Measurements from ENCODE around the gene RNF44.

The RNF44 gene

DNA sequence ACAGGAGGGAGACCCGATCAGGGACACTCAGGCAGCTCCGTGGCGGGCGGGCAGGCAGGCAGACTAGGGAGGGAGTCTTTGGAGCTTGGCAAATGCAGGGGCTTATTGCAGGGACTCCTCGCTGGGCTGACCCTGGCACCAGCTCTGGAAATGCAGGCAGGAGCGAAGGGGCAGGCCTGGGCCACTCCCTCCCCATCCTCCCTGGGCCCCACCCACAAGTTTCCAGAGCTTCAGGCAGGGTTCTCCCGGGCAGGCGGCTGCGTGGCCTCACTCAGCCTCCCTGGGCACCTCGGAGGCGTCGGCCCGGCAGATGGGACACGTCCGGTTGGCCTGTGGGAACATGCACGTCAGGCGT, 8.5 kb downstream of the RNF44 start:
- H3K9ac ChIP-seq (ENCODE audit: low read length): no peak overlapping the region
- no peaks in the 10 kb centered on the region for H4K20me1 ChIP-seq (ENCODE audit: insufficient read depth, low read length)
- no peaks in the 10 kb centered on the region for H3K9me3 ChIP-seq (replicated peaks; ENCODE audit: insufficient read depth, low read length)
- peaks cover 11% of the 10 kb centered on the region for H3K79me2 ChIP-seq (ENCODE audit: low read length)
- H3K4me3 ChIP-seq (ENCODE audit: low read length): no peak overlapping the region
- H3K27ac ChIP-seq (ENCODE audit: low read length): no peak overlapping the region
- H3K36me3 ChIP-seq (replicated peaks; ENCODE audit: insufficient read depth, low read length): no peaks in the 10 kb centered on the region
- H3K4me1 ChIP-seq (ENCODE audit: low read length): no peaks in the 10 kb centered on the region
- no peaks in the 10 kb centered on the region for H3K9me2 ChIP-seq (replicated peaks; ENCODE audit: insufficient read depth, low read length)
- H3K4me2 ChIP-seq (ENCODE audit: low read depth, low read length): no peak overlapping the region
- DNase-seq: no peak
- H2AFZ ChIP-seq (ENCODE audit: low read length): no peak overlapping the region
- no peaks in the 10 kb centered on the region for H3F3A ChIP-seq (ENCODE audit: insufficient read depth, low read length)
- TF ChIP-seq EZH2phosphoT487 (IDR thresholded peaks at IDR 0.05; ENCODE audit: low read length): no peak
- TF ChIP-seq, protein P1, sequence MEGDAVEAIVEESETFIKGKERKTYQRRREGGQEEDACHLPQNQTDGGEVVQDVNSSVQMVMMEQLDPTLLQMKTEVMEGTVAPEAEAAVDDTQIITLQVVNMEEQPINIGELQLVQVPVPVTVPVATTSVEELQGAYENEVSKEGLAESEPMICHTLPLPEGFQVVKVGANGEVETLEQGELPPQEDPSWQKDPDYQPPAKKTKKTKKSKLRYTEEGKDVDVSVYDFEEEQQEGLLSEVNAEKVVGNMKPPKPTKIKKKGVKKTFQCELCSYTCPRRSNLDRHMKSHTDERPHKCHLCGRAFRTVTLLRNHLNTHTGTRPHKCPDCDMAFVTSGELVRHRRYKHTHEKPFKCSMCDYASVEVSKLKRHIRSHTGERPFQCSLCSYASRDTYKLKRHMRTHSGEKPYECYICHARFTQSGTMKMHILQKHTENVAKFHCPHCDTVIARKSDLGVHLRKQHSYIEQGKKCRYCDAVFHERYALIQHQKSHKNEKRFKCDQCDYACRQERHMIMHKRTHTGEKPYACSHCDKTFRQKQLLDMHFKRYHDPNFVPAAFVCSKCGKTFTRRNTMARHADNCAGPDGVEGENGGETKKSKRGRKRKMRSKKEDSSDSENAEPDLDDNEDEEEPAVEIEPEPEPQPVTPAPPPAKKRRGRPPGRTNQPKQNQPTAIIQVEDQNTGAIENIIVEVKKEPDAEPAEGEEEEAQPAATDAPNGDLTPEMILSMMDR (IDR thresholded peaks at IDR 0.05; ENCODE audit: low read length): no peak
- H3K27me3 ChIP-seq (replicated peaks; ENCODE audit: insufficient read depth, low read length): no peaks in the 10 kb centered on the region

DNA sequence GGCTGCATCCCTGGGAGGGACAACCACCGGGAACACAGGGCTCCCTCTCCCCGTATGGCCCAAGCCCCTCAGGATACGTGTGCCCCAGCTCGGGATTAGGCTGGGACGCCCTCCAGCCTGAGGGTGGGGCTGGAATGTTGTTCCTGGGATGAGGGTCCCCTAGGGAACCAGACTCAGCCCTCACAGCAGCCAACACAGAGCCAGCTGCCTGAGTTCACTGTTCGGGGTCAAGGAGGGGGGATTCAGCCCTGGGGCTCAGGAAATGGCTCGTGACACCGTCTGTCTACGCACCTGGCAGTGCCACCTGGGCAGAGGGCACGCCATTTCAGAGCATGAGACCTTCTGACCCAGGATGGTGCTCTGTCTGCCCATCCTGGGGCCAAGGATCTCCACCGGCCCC, 8.9 kb downstream of the RNF44 start:
- H3K9me2 ChIP-seq (replicated peaks; ENCODE audit: insufficient read depth, low read length): no peaks in the 10 kb centered on the region
- H3K36me3 ChIP-seq (replicated peaks; ENCODE audit: insufficient read depth, low read length): no peaks in the 10 kb centered on the region
- TF ChIP-seq, protein P1 (IDR thresholded peaks at IDR 0.05; ENCODE audit: low read length): no peak
- no peak for TF ChIP-seq EZH2 (optimal IDR thresholded peaks at IDR 0.05; ENCODE audit: low read depth, low read length)
- TF ChIP-seq EZH2phosphoT487 (IDR thresholded peaks at IDR 0.05; ENCODE audit: low read length): no peak
- no peaks in the 10 kb centered on the region for H4K20me1 ChIP-seq (ENCODE audit: insufficient read depth, low read length)
- no peaks in the 10 kb centered on the region for H3K9me3 ChIP-seq (replicated peaks; ENCODE audit: insufficient read depth, low read length)
- DNase-seq: no peak
- no peak overlapping the region for H3K27ac ChIP-seq (ENCODE audit: low read length)
- H3K4me1 ChIP-seq (ENCODE audit: low read length): no peaks in the 10 kb centered on the region
- H2AFZ ChIP-seq (ENCODE audit: low read length): no peak overlapping the region
- H3K9ac ChIP-seq (ENCODE audit: low read length): no peak overlapping the region
- H3F3A ChIP-seq (ENCODE audit: insufficient read depth, low read length): no peaks in the 10 kb centered on the region
- no peaks in the 10 kb centered on the region for H3K27me3 ChIP-seq (replicated peaks; ENCODE audit: insufficient read depth, low read length)
- no peak overlapping the region for H3K4me2 ChIP-seq (ENCODE audit: low read depth, low read length)
- H3K79me2 ChIP-seq (ENCODE audit: low read length): peaks cover 7% of the 10 kb centered on the region
- H3K4me3 ChIP-seq (ENCODE audit: low read length): no peak overlapping the region

DNA sequence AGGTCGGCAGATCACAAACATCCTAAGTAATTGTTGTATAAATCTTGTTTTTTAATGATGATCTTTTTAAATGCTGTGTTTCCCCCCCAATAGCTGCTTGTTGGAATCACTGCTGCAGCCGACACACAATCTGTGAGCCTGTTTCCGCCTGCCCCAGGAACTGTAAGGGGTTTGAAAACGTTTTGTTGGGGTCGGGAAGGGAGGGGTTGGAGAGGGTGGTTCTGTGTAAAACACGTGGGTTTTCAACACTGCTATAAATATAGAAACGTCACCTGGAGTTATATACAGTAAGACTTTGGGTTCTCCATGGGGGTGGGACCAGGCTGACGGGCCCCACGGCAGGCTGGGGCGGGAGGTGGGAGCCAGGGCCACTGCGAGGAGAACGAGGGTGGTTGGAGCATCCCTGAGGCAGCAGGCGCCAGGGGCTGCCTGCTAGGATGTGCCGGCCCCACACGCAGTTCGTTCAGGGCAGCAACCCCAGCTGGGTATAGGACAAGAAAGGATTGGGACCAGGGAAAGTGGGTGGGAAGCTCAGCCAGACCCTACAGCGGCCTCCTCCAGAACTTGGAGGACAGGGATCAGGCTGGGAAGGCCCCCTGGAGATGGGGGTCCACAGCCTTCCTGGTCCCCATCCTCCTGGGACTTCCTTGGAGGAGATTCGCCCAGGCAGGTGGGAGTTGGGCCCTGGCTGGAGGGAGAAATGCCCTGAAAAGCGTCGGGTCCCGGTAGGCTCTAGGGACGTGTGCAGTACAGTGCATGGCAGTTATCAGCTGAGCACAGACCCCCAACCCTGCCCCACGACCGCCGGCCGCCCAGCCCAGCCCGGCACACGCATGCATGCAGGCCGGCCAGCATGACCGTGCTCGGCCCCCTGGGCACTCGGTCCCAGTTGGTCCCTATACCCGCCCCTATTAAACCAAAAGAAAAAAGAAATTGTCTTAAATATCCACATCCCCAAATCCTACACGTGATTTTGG, 9.7 kb downstream of the RNF44 start:
- no peak overlapping the region for H2AFZ ChIP-seq (ENCODE audit: low read length)
- H3K4me2 ChIP-seq (ENCODE audit: low read depth, low read length): no peak overlapping the region
- no peak overlapping the region for H3K4me3 ChIP-seq (ENCODE audit: low read length)
- H3K27me3 ChIP-seq (replicated peaks; ENCODE audit: insufficient read depth, low read length): no peaks in the 10 kb centered on the region
- no peaks in the 10 kb centered on the region for H3K79me2 ChIP-seq (ENCODE audit: low read length)
- H3F3A ChIP-seq (ENCODE audit: insufficient read depth, low read length): no peaks in the 10 kb centered on the region
- DNase-seq: no peak
- no peaks in the 10 kb centered on the region for H3K9me3 ChIP-seq (replicated peaks; ENCODE audit: insufficient read depth, low read length)
- no peaks in the 10 kb centered on the region for H4K20me1 ChIP-seq (ENCODE audit: insufficient read depth, low read length)
- H3K4me1 ChIP-seq (ENCODE audit: low read length): no peaks in the 10 kb centered on the region
- TF ChIP-seq EZH2 (optimal IDR thresholded peaks at IDR 0.05; ENCODE audit: low read depth, low read length) (no peak), EZH2phosphoT487 (IDR thresholded peaks at IDR 0.05; ENCODE audit: low read length) (no peak)
- TF ChIP-seq, protein P1 (IDR thresholded peaks at IDR 0.05; ENCODE audit: low read length): no peak
- no peaks in the 10 kb centered on the region for H3K36me3 ChIP-seq (replicated peaks; ENCODE audit: insufficient read depth, low read length)
- no peak overlapping the region for H3K9ac ChIP-seq (ENCODE audit: low read length)
- H3K27ac ChIP-seq (ENCODE audit: low read length): no peak overlapping the region
- no peaks in the 10 kb centered on the region for H3K9me2 ChIP-seq (replicated peaks; ENCODE audit: insufficient read depth, low read length)

Measured in MM.1S (cell line).